Sigmoid colon (tissue), 7 donors: ENCODE results near the gene NOX1. TPM values are rescaled to one million over a fixed set of nuclear protein-coding genes. Genes with fewer than 3 reads are reported as not detected.

Source experiments
- DNase-seq: peaks from one replicate; pipeline ENCODE4 v3.0.0-alpha.2; 2019
- H3K27ac ChIP-seq, 4 donors: fragments of 200-600 bp; sonication (generic); one replicate each; pipeline ENCODE4 v1.5.1; 2016 to 2019; ENCODE audit warnings: mild to moderate bottlenecking in 1 of 4
- H3K27me3 ChIP-seq, 3 donors: fragments of 200-600 bp; sonication (generic); one replicate each; pipeline ENCODE4 v1.5.1; 2019; ENCODE audit warnings: mild to moderate bottlenecking in 1 of 3
- H3K36me3 ChIP-seq, 4 donors: fragments of 200-600 bp; sonication (generic); one replicate each; pipeline ENCODE4 v1.5.1; 2016 to 2019
- H3K4me1 ChIP-seq, 4 donors: fragments of 200-600 bp; sonication (generic); one replicate each; pipeline ENCODE4 v1.5.1; 2017 to 2019
- H3K4me3 ChIP-seq, 4 donors: fragments of 200-600 bp; sonication (generic); one replicate each; pipeline ENCODE4 v1.5.1; 2017 to 2019; ENCODE audit warnings: mild to moderate bottlenecking in 2 of 4, moderate library complexity in 1 of 4
- H3K9me3 ChIP-seq, 4 donors: fragments of 200-600 bp in 3 of 4; sonication (generic) in 3 of 4; one replicate each; pipeline versions ENCODE4 v1.5.1 to v1.6.1; 2013 to 2019
- EP300 ChIP-seq, 4 donors: sonication (generic); formaldehyde crosslinking; IDR thresholded peaks; one replicate each; pipeline ENCODE4 v1.6.1; 2017; ENCODE audit warnings: antibody characterized with exemption in 4 of 4
- POLR2A ChIP-seq, 2 donors: fragments of 450-650 bp; IDR thresholded peaks; one replicate each; pipeline ENCODE4 v1.6.1; 2016; ENCODE audit warnings: antibody characterized with exemption in 2 of 2, mild to moderate bottlenecking in 2 of 2, moderate library complexity in 2 of 2
- POLR2AphosphoS5 ChIP-seq, 4 donors: sonication (generic); formaldehyde crosslinking; IDR thresholded peaks; one replicate each; pipeline ENCODE4 v1.6.1; 2017; ENCODE audit warnings: antibody characterized with exemption in 4 of 4
- WGBS, 2 donors: extraction: QIAGEN DNeasy Blood & Tissue Kit; methylation state at CpG; one replicate each; pipeline ENCODE4 v1.1.7; 2013; 5-methylcytosine and 5-hydroxymethylcytosine counted together
- intact Hi-C: fragments of 100-400 bp; cut with DNase I; formaldehyde crosslinking; loops from one replicate; pipeline ENCODE4 v1.15.1; 2023
- polyA plus RNA-seq, 3 donors: library from polyadenylated mRNA; stranded (reverse); fragments of 200-250 nt; gene quantifications; one replicate each; pipeline ENCODE4 v1.2.3, GENCODE V29; 2013
- total RNA-seq, 4 donors: library from RNA; depleted of rRNA; stranded (reverse); fragments of >200 nt; gene quantifications; one replicate each; pipeline ENCODE4 v1.1.0, GENCODE V29; 2016
- TF ChIP-seq, protein P1 (sequence below), 4 experiments: fragments of 450-650 bp in 3 of 4; fragments of 200-600 bp in 1 of 4; IDR thresholded peaks; one replicate each; pipeline ENCODE4 v1.5.1; 2016 to 2019; ENCODE audit warnings: antibody characterized with exemption in 4 of 4, mild to moderate bottlenecking in 3 of 4, moderate library complexity in 2 of 4
- donor health status: healthy with polysubstance abuse.
- donor health status: Bipolar disorder and iron deficiency.
- donor health status: healthy.

NOX1 gene
- total RNA-seq = under 1 TPM in 2 of 4 donors, not detected in 2; 0.33 to 0.36 TPM
- polyA plus RNA-seq = 10 to 100 TPM in 2 of 3 donors, 1 to 10 TPM in 1; 6.6 to 54.8 (median 12.0) TPM

DNA sequence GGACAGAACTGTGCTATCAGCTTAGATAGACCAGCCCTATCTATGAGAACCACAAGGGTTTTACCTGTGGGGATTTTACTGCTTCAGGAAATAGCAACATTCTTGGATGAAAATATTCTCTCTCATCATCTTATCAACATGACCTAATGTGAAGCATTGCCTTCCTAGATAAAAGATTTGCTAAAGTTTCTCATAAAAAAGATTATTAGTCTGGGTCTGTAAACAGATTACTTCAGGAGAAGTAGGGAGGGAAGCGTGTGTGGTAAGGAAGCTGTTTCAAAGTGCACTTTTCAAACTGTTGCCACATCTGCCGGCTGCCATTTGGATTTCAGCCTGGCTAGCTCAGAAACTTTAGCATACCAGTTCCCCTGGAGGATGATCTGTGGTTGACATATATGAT, at the start of gene NOX1:
Gene NOX1, minus strand, starts transcription at position 35 of the 400 bp plus-strand sequence. CDS start 220 bp downstream, outside the sequence.
- Histone ChIP-seq H3K27me3 (no peaks in the 10 kb centered on the region), H3K36me3 (no peaks in the 10 kb centered on the region)
- WGBS, 2 donors = 8 to 43% methylated on average over 2 of the region's 2 CpGs

DNA sequence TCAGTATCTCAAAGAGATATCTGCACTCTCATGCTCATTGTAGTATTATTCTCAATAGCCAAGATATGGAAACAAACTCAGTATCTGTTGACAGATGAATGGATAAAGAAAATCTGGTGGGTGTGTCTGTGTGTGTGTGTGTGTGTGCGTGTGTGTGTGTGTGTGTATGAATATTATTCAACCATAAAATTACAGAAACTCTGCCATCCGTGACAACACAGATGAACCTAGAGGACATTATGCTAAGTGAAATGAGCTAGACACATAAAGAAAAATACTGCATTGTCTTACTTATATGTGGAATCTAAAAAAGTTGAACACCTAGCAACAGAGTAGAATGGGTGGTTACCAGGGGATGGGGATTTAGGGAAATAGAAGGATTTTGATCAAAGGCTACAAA, 41.4 kb upstream of the NOX1 start:
- no peaks in the 10 kb centered on the region for H3K36me3 ChIP-seq
- intact Hi-C loops = no loop called here
- H3K9me3 ChIP-seq = no peaks in the 10 kb centered on the region
- DNase-seq = no peak
- no peak for TF ChIP-seq POLR2AphosphoS5 (IDR thresholded peaks at IDR 0.05)
- no peak for TF ChIP-seq EP300 (IDR thresholded peaks at IDR 0.05)
- TF ChIP-seq, protein P1, sequence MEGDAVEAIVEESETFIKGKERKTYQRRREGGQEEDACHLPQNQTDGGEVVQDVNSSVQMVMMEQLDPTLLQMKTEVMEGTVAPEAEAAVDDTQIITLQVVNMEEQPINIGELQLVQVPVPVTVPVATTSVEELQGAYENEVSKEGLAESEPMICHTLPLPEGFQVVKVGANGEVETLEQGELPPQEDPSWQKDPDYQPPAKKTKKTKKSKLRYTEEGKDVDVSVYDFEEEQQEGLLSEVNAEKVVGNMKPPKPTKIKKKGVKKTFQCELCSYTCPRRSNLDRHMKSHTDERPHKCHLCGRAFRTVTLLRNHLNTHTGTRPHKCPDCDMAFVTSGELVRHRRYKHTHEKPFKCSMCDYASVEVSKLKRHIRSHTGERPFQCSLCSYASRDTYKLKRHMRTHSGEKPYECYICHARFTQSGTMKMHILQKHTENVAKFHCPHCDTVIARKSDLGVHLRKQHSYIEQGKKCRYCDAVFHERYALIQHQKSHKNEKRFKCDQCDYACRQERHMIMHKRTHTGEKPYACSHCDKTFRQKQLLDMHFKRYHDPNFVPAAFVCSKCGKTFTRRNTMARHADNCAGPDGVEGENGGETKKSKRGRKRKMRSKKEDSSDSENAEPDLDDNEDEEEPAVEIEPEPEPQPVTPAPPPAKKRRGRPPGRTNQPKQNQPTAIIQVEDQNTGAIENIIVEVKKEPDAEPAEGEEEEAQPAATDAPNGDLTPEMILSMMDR (IDR thresholded peaks at IDR 0.05) = no peak
- no peak for TF ChIP-seq POLR2A (IDR thresholded peaks at IDR 0.05)
- no peak overlapping the region for H3K4me3 ChIP-seq
- H3K27ac ChIP-seq = no peak overlapping the region
- WGBS, 2 donors = 79 to 87% methylated on average over 2 of the region's 2 CpGs
- H3K27me3 ChIP-seq = no peaks in the 10 kb centered on the region
- no peaks in the 10 kb centered on the region for H3K4me1 ChIP-seq

More for the DNA sequence above, at the start of gene NOX1:
- DNase-seq = no peak
- intact Hi-C loops = no loop called here
- H3K4me1 ChIP-seq = no peaks in the 10 kb centered on the region
- no peak within 1 kb of the TSS for H3K4me3 ChIP-seq
- H3K9me3 ChIP-seq = no peaks in the 10 kb centered on the region
- TF ChIP-seq EP300 (IDR thresholded peaks at IDR 0.05) = no peak
- no peak for TF ChIP-seq POLR2AphosphoS5 (IDR thresholded peaks at IDR 0.05)
- no peak for TF ChIP-seq POLR2A (IDR thresholded peaks at IDR 0.05)
- TF ChIP-seq, protein P1 (IDR thresholded peaks at IDR 0.05) = no peak
- H3K27ac ChIP-seq = no peak within 1 kb of the TSS

DNA sequence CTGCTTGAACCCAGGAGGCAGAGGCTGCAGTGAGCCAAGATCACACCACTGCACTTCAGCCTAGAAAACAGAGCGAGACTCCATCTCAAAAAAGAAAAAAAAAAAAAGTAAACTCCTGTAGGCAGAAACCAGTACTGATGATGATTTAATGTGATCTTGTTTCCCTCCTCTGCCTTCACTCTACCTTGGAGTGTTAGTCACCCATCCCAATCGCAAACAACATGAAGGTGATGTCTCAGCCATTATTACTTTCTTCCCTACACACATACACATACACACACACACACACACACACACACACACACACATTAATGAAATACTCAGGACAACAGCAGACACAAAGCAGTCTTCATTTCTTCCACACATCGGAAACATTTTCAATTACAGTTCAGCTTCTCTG, 39.0 kb upstream of the NOX1 start:
- TF ChIP-seq POLR2AphosphoS5 (IDR thresholded peaks at IDR 0.05) (no peak), POLR2A (IDR thresholded peaks at IDR 0.05) (no peak), EP300 (IDR thresholded peaks at IDR 0.05) (no peak)
- TF ChIP-seq, protein P1 (IDR thresholded peaks at IDR 0.05) = no peak
- Histone ChIP-seq H3K9me3 (no peaks in the 10 kb centered on the region), H3K27me3 (no peaks in the 10 kb centered on the region), H3K4me3 (no peak overlapping the region), H3K4me1 (no peaks in the 10 kb centered on the region), H3K36me3 (no peaks in the 10 kb centered on the region), H3K27ac (no peak overlapping the region)
- no peak for DNase-seq
- WGBS, 2 donors = 92 to 97% methylated on average over 3 of the region's 3 CpGs
- intact Hi-C loops = no loop called here

DNA sequence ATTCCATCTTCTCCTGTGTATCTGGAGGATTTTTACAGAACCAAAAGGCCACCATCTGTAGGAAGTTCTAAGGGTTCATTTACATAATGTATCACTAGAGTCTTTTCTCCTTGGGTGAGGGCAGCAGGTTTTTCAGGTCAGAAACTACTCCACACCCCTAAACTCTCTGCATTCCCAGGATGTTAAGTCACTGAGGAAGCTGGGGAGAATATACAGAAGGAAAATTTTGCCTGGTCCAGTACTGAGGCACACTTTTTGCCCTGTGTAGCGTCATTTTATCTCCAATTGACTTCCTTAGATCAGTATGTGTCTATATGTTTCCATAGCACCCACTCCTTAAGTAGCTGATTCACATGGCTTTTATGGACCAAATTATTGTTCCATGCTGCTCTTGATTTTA, 37.6 kb upstream of the NOX1 start:
- intact Hi-C loops = no loop called here
- Histone ChIP-seq H3K27me3 (no peaks in the 10 kb centered on the region), H3K36me3 (no peaks in the 10 kb centered on the region), H3K9me3 (no peaks in the 10 kb centered on the region), H3K4me3 (no peak overlapping the region), H3K27ac (no peak overlapping the region), H3K4me1 (no peaks in the 10 kb centered on the region)
- WGBS, 2 donors = 81% methylated on average over 1 of the region's 1 CpG
- TF ChIP-seq POLR2A (IDR thresholded peaks at IDR 0.05) = no peak
- TF ChIP-seq POLR2AphosphoS5 (IDR thresholded peaks at IDR 0.05) = no peak
- TF ChIP-seq, protein P1 (IDR thresholded peaks at IDR 0.05) = no peak
- no peak for TF ChIP-seq EP300 (IDR thresholded peaks at IDR 0.05)
- no peak for DNase-seq

DNA sequence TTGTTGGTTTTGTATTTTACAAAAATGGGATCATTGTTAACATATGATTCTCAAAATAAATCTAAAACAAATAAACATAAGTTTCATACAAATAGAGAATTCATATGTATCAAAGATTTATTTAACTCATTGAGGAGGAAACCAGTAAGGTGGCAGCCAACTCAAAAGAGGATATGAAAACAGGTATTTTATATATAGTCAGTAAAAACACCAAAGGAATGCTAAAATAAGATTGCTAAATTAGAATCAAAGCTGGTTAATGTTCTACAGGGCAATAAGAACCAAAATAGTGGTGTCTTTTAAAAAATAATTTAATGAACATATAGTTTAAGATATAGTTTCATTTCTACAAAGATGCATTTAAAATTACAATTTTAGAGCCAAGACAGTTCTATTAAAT, 31.5 kb upstream of the NOX1 start:
- Histone ChIP-seq H3K36me3 (no peaks in the 10 kb centered on the region), H3K4me1 (no peaks in the 10 kb centered on the region), H3K4me3 (no peak overlapping the region), H3K27ac (no peak overlapping the region), H3K9me3 (no peaks in the 10 kb centered on the region), H3K27me3 (no peaks in the 10 kb centered on the region)
- intact Hi-C loops = no loop called here
- DNase-seq = no peak
- no peak for TF ChIP-seq EP300 (IDR thresholded peaks at IDR 0.05)
- TF ChIP-seq, protein P1 (IDR thresholded peaks at IDR 0.05) = no peak
- TF ChIP-seq POLR2AphosphoS5 (IDR thresholded peaks at IDR 0.05) = no peak
- TF ChIP-seq POLR2A (IDR thresholded peaks at IDR 0.05) = no peak
